KMS-11 (cell line): ENCODE results near the gene NRXN3.

Experiments
- H2AFZ ChIP-seq: fragments of 200-600 bp; sonication (generic); 2 replicates; pipeline ENCODE4 v1.6.1; 2016; ENCODE audit warnings: antibody characterized with exemption, mixed run types, low read depth
- H3K27ac ChIP-seq: fragments of 200-600 bp; sonication (generic); 2 replicates; pipeline ENCODE4 v1.6.1; 2016; ENCODE audit warnings: mild to moderate bottlenecking, mixed run types
- H3K27me3 ChIP-seq: fragments of 200-600 bp; sonication (generic); 2 replicates; pipeline ENCODE4 v1.6.1; 2017; ENCODE audit warnings: mild to moderate bottlenecking, low read depth, mixed run types, moderate library complexity; ENCODE audit not compliant: insufficient read depth
- H3K36me3 ChIP-seq: fragments of 200-600 bp; sonication (generic); 2 replicates; pipeline ENCODE4 v1.6.1; 2017; ENCODE audit warnings: mild to moderate bottlenecking, mixed run types; ENCODE audit not compliant: insufficient read depth
- H3K4me1 ChIP-seq: fragments of 200-600 bp; sonication (generic); 2 replicates; pipeline ENCODE4 v1.6.1; 2016; ENCODE audit warnings: mild to moderate bottlenecking, low read depth, mixed run types; ENCODE audit not compliant: poor library complexity, severe bottlenecking
- H3K4me2 ChIP-seq: fragments of 200-600 bp; sonication (generic); 2 replicates; pipeline ENCODE4 v1.7.0; 2016; ENCODE audit warnings: mild to moderate bottlenecking, mixed run types
- H3K4me3 ChIP-seq: fragments of 200-600 bp; sonication (generic); IDR thresholded peaks from 2 replicates; pipeline ENCODE4 v1.6.1; 2017; ENCODE audit warnings: low read depth, low read length, mixed read lengths; ENCODE audit not compliant: insufficient read depth
- H3K79me2 ChIP-seq: fragments of 200-600 bp; sonication (generic); 2 replicates; pipeline ENCODE4 v1.6.1; 2016; ENCODE audit warnings: low read depth, mixed run types; ENCODE audit not compliant: insufficient read depth
- H3K9ac ChIP-seq: fragments of 200-600 bp; sonication (generic); 2 replicates; pipeline ENCODE4 v1.6.1; 2016; ENCODE audit warnings: mild to moderate bottlenecking, mixed run types
- H4K20me1 ChIP-seq: fragments of 200-600 bp; sonication (generic); 2 replicates; pipeline ENCODE4 v1.6.1; 2016; ENCODE audit warnings: mild to moderate bottlenecking, mixed run types; ENCODE audit not compliant: insufficient read depth
- TF ChIP-seq, protein P1 (sequence below): fragments of 200-600 bp; sonication (generic); conservative IDR thresholded peaks from 2 replicates; pipeline ENCODE4 v1.6.1; 2017; ENCODE audit warnings: low read depth, mild to moderate bottlenecking, antibody characterized with exemption, low read length, moderate library complexity, mixed read lengths

Gene NRXN3

DNA sequence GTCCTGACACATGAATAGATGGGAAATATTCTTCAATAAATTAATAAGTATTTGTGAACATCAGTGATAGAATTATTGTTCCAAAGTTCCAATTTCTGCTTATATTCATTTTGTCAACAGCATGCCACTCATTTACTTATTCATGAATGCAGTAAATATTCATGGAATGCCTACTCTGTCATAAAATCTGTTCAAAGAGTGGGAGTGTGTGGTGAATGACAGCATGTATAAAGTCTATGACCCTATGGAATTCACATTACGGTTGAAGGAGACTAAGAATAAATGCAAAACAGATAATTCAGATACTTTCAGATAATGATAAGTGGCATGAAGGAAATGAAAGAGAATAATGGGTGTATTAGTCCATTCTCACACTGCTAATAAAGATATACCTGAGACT lies 494.7 kb downstream of the NRXN3 start:
- Histone ChIP-seq H3K9ac (no peak overlapping the region), H3K27me3 (no peaks in the 10 kb centered on the region), H3K4me2 (no peak overlapping the region), H3K4me1 (no peaks in the 10 kb centered on the region), H3K79me2 (no peaks in the 10 kb centered on the region), H2AFZ (no peak overlapping the region), H4K20me1 (no peaks in the 10 kb centered on the region), H3K36me3 (no peaks in the 10 kb centered on the region), H3K4me3 (no peak overlapping the region), H3K27ac (no peak overlapping the region)
- TF ChIP-seq, protein P1, sequence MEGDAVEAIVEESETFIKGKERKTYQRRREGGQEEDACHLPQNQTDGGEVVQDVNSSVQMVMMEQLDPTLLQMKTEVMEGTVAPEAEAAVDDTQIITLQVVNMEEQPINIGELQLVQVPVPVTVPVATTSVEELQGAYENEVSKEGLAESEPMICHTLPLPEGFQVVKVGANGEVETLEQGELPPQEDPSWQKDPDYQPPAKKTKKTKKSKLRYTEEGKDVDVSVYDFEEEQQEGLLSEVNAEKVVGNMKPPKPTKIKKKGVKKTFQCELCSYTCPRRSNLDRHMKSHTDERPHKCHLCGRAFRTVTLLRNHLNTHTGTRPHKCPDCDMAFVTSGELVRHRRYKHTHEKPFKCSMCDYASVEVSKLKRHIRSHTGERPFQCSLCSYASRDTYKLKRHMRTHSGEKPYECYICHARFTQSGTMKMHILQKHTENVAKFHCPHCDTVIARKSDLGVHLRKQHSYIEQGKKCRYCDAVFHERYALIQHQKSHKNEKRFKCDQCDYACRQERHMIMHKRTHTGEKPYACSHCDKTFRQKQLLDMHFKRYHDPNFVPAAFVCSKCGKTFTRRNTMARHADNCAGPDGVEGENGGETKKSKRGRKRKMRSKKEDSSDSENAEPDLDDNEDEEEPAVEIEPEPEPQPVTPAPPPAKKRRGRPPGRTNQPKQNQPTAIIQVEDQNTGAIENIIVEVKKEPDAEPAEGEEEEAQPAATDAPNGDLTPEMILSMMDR: no peak

DNA sequence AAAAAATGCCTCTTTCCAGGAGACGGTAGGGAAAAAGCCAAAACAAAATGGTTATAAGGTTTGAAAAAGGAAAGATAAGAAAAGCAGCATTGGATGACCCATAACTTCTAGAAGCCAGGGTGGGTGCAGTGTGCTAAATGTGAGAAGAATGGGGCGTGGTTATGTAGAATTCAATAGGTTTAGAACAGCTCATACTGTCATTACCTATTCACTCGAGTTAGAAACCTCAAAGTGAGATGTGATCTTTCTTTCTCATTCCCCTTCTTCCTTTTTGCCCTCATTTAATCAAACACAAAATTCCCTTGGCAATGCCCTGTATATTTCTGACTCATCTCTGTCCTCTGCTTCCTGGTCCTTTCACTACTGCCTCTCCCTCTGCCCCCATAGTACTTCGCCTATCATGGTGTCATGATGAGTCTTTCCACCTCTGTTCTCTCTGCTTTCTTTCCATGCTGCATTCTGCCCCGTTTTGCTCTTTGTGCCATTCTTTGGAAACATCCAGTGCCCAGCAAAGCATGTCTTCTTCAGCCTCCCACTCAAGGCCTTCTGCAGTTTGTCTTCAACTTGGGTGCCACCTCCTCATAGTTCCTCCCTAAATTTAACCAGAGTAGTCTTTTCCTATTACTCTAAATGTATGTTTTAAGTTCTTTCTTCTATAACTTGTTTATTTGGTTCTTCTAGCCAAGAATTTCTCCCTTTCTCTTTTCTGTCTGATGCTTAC lies 496.3 kb downstream of the NRXN3 start:
- H2AFZ ChIP-seq: no peak overlapping the region
- H3K4me1 ChIP-seq: no peaks in the 10 kb centered on the region
- H3K4me3 ChIP-seq: no peak overlapping the region
- TF ChIP-seq, protein P1: no peak
- H3K4me2 ChIP-seq: no peak overlapping the region
- H3K79me2 ChIP-seq: no peaks in the 10 kb centered on the region
- no peak overlapping the region for H3K27ac ChIP-seq
- no peaks in the 10 kb centered on the region for H3K27me3 ChIP-seq
- H4K20me1 ChIP-seq: no peaks in the 10 kb centered on the region
- no peaks in the 10 kb centered on the region for H3K36me3 ChIP-seq
- H3K9ac ChIP-seq: no peak overlapping the region

DNA sequence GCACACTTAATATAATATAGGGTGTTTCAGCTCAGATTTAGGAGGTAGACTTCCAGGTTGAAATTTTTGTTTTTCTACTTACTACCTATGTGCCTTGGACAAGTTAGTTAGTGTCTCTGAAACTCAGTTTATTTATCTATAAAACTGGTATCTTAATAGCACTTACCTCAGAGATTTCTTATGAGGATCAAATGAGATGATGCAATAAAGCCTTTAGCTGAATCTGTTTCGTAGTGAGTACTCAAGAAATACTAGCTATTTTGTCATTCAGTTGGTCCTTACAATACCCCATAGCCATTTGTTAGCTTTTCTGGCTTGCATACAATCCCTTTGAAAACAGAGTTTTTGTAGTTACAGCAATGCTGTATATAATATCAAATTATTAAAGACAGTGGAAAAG lies 497.0 kb downstream of the NRXN3 start:
- TF ChIP-seq, protein P1: no peak
- Histone ChIP-seq H3K4me3 (no peak overlapping the region), H3K36me3 (no peaks in the 10 kb centered on the region), H3K27me3 (no peaks in the 10 kb centered on the region), H4K20me1 (no peaks in the 10 kb centered on the region), H3K27ac (no peak overlapping the region), H3K79me2 (no peaks in the 10 kb centered on the region), H3K9ac (no peak overlapping the region), H2AFZ (no peak overlapping the region), H3K4me1 (no peaks in the 10 kb centered on the region), H3K4me2 (no peak overlapping the region)

DNA sequence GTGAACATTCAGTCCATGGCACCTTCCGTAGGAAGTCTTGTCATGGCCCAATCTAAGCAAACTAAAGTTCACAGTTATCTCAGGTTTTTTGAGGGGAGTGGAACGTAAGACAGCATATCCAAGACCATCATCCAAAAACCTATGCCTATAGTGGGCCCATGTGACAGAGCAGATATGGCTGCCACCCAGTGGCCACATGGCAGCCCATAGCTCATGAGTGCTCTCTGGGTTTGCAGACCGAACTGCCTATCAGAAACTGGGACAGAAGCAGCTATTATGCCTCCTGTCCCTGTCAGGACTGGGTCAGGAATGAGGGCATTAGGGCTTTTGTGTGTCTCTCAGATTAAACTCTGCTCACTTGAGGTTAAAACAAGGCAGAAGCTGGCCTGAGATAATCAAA lies 503.7 kb downstream of the NRXN3 start:
- Histone ChIP-seq H3K79me2 (no peaks in the 10 kb centered on the region), H3K36me3 (no peaks in the 10 kb centered on the region), H3K27me3 (no peaks in the 10 kb centered on the region), H3K4me1 (no peaks in the 10 kb centered on the region), H3K9ac (no peak overlapping the region), H2AFZ (no peak overlapping the region), H3K4me2 (no peak overlapping the region), H3K4me3 (no peak overlapping the region), H4K20me1 (no peaks in the 10 kb centered on the region), H3K27ac (no peak overlapping the region)
- TF ChIP-seq, protein P1: no peak
